ENCODE measurements around the gene FAM228B. TPM values are rescaled to one million over a fixed set of nuclear protein-coding genes. Genes with fewer than 3 reads are reported as not detected.

FAM228B gene
- total RNA-seq = 11.9 and 12.6 TPM in 2 replicates
- 3.3 and 13.1 TPM in 2 replicates for polyA plus RNA-seq
- 4.4 and 11.9 TPM in 2 replicates for polyA plus RNA-seq (2012)
- polyA minus RNA-seq (ENCODE audit: low replicate concordance) = 2.5 and 4.0 TPM in 2 replicates

- peak; percentile 81 to 90 for DNase-seq (ENCODE audit: low read depth in 2 of 2)
- no peaks in the 10 kb centered on the region for H3K4me1 ChIP-seq (ENCODE audit: control insufficient read depth, extremely low read depth, insufficient read depth, low read length)
- H3K4me2 ChIP-seq (ENCODE audit: extremely low read depth, insufficient read depth, low read length) = peak within 1 kb of the TSS; percentile 98
- peak within 1 kb of the TSS; percentile 58 to 79 (median 68) for H3K4me3 ChIP-seq (replicated peaks in 1 of 4; ENCODE audit: control extremely low read depth in 1 of 4, insufficient read depth in 1 of 4, low read depth in 3 of 4, low read length in 4 of 4)
- no peaks in the 10 kb centered on the region for H4K20me1 ChIP-seq (ENCODE audit: control insufficient read depth, extremely low read depth, insufficient read depth, low read length)
- H3K9me3 ChIP-seq (ENCODE audit: control insufficient read depth, insufficient read depth, low read depth, low read length) = no peaks in the 10 kb centered on the region
- TF ChIP-seq EZH2 (IDR thresholded peaks at IDR 0.05; ENCODE audit: low read length, missing control alignments) = no peak
- no peak for TF ChIP-seq CTCF (conservative IDR thresholded peaks at IDR 0.05 in 1 of 2, IDR thresholded peaks at IDR 0.05 in 1 of 2; ENCODE audit: low read depth in 1 of 2, low read length in 2 of 2)
- peak within 1 kb of the TSS; percentile 77 for H3K9ac ChIP-seq (ENCODE audit: insufficient read depth, low read length)
- peak within 1 kb of the TSS; percentile 77 for H3K27ac ChIP-seq (ENCODE audit: insufficient read depth, low read length)
- H3K79me2 ChIP-seq (ENCODE audit: control insufficient read depth, insufficient read depth, low read length) = no peaks in the 10 kb centered on the region
- no peaks in the 10 kb centered on the region for H3K27me3 ChIP-seq (ENCODE audit: control insufficient read depth, insufficient read depth, low read length)
- peak within 1 kb of the TSS; percentile 88 for H2AFZ ChIP-seq (ENCODE audit: low read length)
- no peaks in the 10 kb centered on the region for H3K36me3 ChIP-seq (ENCODE audit: control insufficient read depth, insufficient read depth, low read length)
Measured at GRCh38 chr2:24123195-24123921, at the start of gene FAM228B, which contains the start of gene PFN4. TSS of gene FAM228B (plus strand) at chr2:24123469. CDS start at chr2:24124362, 893 bp downstream. TSS of gene PFN4 (minus strand) at chr2:24123334. CDS start at chr2:24122535, 799 bp downstream.

- Histone ChIP-seq H3K27me3 (ENCODE audit: control insufficient read depth, insufficient read depth, low read length) (no peaks in the 10 kb centered on the region), H3K27ac (ENCODE audit: insufficient read depth, low read length) (no peak overlapping the region), H3K4me2 (ENCODE audit: extremely low read depth, insufficient read depth, low read length) (no peak overlapping the region), H3K4me3 (replicated peaks in 1 of 4; ENCODE audit: control extremely low read depth in 1 of 4, insufficient read depth in 1 of 4, low read depth in 3 of 4, low read length in 4 of 4) (no peak overlapping the region), H3K4me1 (ENCODE audit: control insufficient read depth, extremely low read depth, insufficient read depth, low read length) (peaks cover 2% of the 10 kb centered on the region), H3K9ac (ENCODE audit: insufficient read depth, low read length) (no peak overlapping the region), H2AFZ (ENCODE audit: low read length) (no peak overlapping the region), H3K79me2 (ENCODE audit: control insufficient read depth, insufficient read depth, low read length) (peaks cover 14% of the 10 kb centered on the region), H4K20me1 (ENCODE audit: control insufficient read depth, extremely low read depth, insufficient read depth, low read length) (no peaks in the 10 kb centered on the region), H3K36me3 (ENCODE audit: control insufficient read depth, insufficient read depth, low read length) (peaks cover 5% of the 10 kb centered on the region), H3K9me3 (ENCODE audit: control insufficient read depth, insufficient read depth, low read depth, low read length) (no peaks in the 10 kb centered on the region)
- no peak for DNase-seq (ENCODE audit: low read depth in 2 of 2)
- no peak for TF ChIP-seq CTCF (conservative IDR thresholded peaks at IDR 0.05 in 1 of 2, IDR thresholded peaks at IDR 0.05 in 1 of 2; ENCODE audit: low read depth in 1 of 2, low read length in 2 of 2)
- no peak for TF ChIP-seq EZH2 (IDR thresholded peaks at IDR 0.05; ENCODE audit: low read length, missing control alignments)
Measured at GRCh38 chr2:24073816-24074215, 49.5 kb upstream of the FAM228B start.

GRCh38 chr2:24075259-24075658, 48.0 kb upstream of the FAM228B start:
- Histone ChIP-seq H3K79me2 (ENCODE audit: control insufficient read depth, insufficient read depth, low read length) (peaks cover 14% of the 10 kb centered on the region), H3K27ac (ENCODE audit: insufficient read depth, low read length) (no peak overlapping the region)
- DNase-seq (ENCODE audit: low read depth in 2 of 2) = no peak

More at GRCh38 chr2:24075259-24075658, 48.0 kb upstream of the FAM228B start:
- Histone ChIP-seq H3K4me1 (ENCODE audit: control insufficient read depth, extremely low read depth, insufficient read depth, low read length) (peaks cover 2% of the 10 kb centered on the region), H3K4me3 (replicated peaks in 1 of 4; ENCODE audit: control extremely low read depth in 1 of 4, insufficient read depth in 1 of 4, low read depth in 3 of 4, low read length in 4 of 4) (peak overlapping the region; percentile 70 to 100 (median 98)), H3K4me2 (ENCODE audit: extremely low read depth, insufficient read depth, low read length) (peak overlapping the region; percentile 95), H3K36me3 (ENCODE audit: control insufficient read depth, insufficient read depth, low read length) (peaks cover 3% of the 10 kb centered on the region), H3K9me3 (ENCODE audit: control insufficient read depth, insufficient read depth, low read depth, low read length) (no peaks in the 10 kb centered on the region), H3K9ac (ENCODE audit: insufficient read depth, low read length) (peak overlapping the region; percentile 83), H2AFZ (ENCODE audit: low read length) (no peak overlapping the region), H4K20me1 (ENCODE audit: control insufficient read depth, extremely low read depth, insufficient read depth, low read length) (no peaks in the 10 kb centered on the region), H3K27me3 (ENCODE audit: control insufficient read depth, insufficient read depth, low read length) (no peaks in the 10 kb centered on the region)
- TF ChIP-seq EZH2 (IDR thresholded peaks at IDR 0.05; ENCODE audit: low read length, missing control alignments) = no peak
- no peak for TF ChIP-seq CTCF (conservative IDR thresholded peaks at IDR 0.05 in 1 of 2, IDR thresholded peaks at IDR 0.05 in 1 of 2; ENCODE audit: low read depth in 1 of 2, low read length in 2 of 2)

All from fibroblast of lung (primary cell).